Progenitor cell of endocrine pancreas (in vitro differentiated cells): ENCODE data around the gene MAP2K6. TPM values are rescaled to one million over a fixed set of nuclear protein-coding genes. Genes with fewer than 3 reads are reported as not detected.

Experiments used
- DNase-seq: peaks from one replicate; pipeline ENCODE4 v3.0.0; 2021; ENCODE audit warnings: low spot score; ENCODE audit not compliant: unreplicated experiment
- H3K27ac Mint-ChIP-seq: 2 replicates; pipeline ENCODE4 v1.8.0; 2021; ENCODE audit warnings: mild to moderate bottlenecking, moderate library complexity, mixed read lengths
- H3K27me3 Mint-ChIP-seq: 2 replicates; pipeline ENCODE4 v1.8.0; 2021; ENCODE audit warnings: mixed read lengths
- H3K36me3 Mint-ChIP-seq: 2 replicates; pipeline ENCODE4 v1.8.0; 2022; ENCODE audit warnings: mixed read lengths; ENCODE audit not compliant: insufficient read depth
- H3K4me1 Mint-ChIP-seq: 2 replicates; pipeline ENCODE4 v1.8.0; 2021; ENCODE audit warnings: low read depth, mixed read lengths
- H3K4me3 Mint-ChIP-seq: 2 replicates; pipeline ENCODE4 v1.8.0; 2021; ENCODE audit warnings: low read depth, mild to moderate bottlenecking, moderate library complexity, mixed read lengths
- H3K9me3 Mint-ChIP-seq: 2 replicates; pipeline ENCODE4 v1.8.0; 2021; ENCODE audit warnings: low read depth, mixed read lengths
- total RNA-seq: library from RNA; stranded (reverse); gene quantifications from 2 replicates; pipeline ENCODE4 v1.2.1, GENCODE V29; 2021
- TF ChIP-seq, protein P1 (sequence below): fragments of 200-600 bp; sonication (generic); IDR thresholded peaks from one replicate; pipeline ENCODE4 v1.5.0; 2021; ENCODE audit warnings: antibody characterized with exemption, mild to moderate bottlenecking; ENCODE audit not compliant: unreplicated experiment

Gene MAP2K6
- total RNA-seq, 1 donor from 2014 or later = 44.7 TPM

DNA sequence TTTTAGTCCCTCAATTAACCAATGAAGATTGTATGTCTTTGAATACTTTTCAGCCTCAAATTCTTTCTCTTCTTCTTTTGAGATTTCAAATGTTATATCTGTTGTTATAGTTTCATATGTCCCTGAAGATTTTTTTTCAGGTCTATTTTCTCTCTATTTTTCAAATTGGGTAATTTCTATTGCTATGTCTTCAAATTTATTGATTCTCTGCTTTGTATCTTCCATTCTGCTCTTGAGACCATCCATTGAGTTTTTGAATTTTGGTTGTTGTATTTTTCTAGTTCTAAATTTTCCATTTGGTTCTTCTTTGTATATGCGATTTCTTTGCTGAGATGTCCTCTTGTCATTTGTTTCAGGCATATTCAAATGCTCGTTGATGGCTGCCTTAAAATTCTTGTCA, 26.7 kb downstream of the MAP2K6 start:
- TF ChIP-seq, protein P1, sequence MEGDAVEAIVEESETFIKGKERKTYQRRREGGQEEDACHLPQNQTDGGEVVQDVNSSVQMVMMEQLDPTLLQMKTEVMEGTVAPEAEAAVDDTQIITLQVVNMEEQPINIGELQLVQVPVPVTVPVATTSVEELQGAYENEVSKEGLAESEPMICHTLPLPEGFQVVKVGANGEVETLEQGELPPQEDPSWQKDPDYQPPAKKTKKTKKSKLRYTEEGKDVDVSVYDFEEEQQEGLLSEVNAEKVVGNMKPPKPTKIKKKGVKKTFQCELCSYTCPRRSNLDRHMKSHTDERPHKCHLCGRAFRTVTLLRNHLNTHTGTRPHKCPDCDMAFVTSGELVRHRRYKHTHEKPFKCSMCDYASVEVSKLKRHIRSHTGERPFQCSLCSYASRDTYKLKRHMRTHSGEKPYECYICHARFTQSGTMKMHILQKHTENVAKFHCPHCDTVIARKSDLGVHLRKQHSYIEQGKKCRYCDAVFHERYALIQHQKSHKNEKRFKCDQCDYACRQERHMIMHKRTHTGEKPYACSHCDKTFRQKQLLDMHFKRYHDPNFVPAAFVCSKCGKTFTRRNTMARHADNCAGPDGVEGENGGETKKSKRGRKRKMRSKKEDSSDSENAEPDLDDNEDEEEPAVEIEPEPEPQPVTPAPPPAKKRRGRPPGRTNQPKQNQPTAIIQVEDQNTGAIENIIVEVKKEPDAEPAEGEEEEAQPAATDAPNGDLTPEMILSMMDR = no peak
- H3K27me3 Mint-ChIP-seq = no peaks in the 10 kb centered on the region
- H3K36me3 Mint-ChIP-seq = peaks cover 10% of the 10 kb centered on the region
- no peak overlapping the region for H3K27ac Mint-ChIP-seq
- DNase-seq = no peak
- H3K9me3 Mint-ChIP-seq = peaks cover 10% of the 10 kb centered on the region
- H3K4me3 Mint-ChIP-seq = no peak overlapping the region
- no peaks in the 10 kb centered on the region for H3K4me1 Mint-ChIP-seq

DNA sequence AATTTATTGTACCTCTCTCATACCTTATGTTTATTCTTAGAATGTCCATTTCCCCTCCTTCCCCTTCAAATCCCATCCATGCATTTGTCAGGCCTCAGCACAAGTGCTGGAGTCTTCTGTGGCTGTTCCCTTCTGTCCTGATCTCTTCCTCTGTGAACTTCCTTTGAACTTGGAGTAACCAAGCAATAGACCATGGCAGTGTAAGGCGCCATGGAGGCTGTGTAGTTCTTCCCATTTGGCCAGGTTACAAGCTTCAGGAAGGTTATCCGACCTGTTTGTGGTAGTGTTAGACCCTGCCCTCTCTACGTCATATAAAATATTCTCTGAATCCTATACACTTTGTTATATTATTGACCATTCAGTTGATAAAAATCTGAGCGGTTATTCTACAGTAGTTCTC, 28.6 kb downstream of the MAP2K6 start:
- Mint-ChIP-seq H3K4me1 (peaks cover 1% of the 10 kb centered on the region), H3K4me3 (no peak overlapping the region), H3K36me3 (peaks cover 8% of the 10 kb centered on the region), H3K27ac (no peak overlapping the region), H3K27me3 (no peaks in the 10 kb centered on the region), H3K9me3 (peaks cover 10% of the 10 kb centered on the region)
- DNase-seq = no peak
- TF ChIP-seq, protein P1 = no peak

DNA sequence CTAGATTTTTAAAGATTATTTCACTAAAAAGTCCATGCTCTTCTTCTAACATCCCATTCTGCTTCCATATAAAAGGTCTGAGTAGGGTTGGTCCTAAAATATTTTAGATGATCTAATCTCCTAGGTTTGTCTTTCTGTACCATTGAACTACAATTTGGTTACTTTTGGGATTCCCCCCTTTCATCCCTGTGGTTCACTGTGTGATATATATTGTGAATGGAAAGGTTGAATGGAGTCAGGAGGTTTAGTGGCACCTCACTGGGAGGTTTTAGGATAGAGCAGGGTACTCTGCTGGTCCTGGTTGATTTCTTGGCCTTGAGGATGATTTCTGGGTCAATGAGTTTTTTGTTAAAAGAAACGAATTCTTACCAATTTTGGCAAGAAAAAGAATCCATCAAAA, 29.5 kb downstream of the MAP2K6 start:
- Mint-ChIP-seq H3K9me3 (peaks cover 10% of the 10 kb centered on the region), H3K4me1 (peaks cover 3% of the 10 kb centered on the region), H3K36me3 (peaks cover 8% of the 10 kb centered on the region), H3K27ac (no peak overlapping the region), H3K4me3 (no peak overlapping the region), H3K27me3 (no peaks in the 10 kb centered on the region)
- no peak for DNase-seq
- TF ChIP-seq, protein P1 = no peak

DNA sequence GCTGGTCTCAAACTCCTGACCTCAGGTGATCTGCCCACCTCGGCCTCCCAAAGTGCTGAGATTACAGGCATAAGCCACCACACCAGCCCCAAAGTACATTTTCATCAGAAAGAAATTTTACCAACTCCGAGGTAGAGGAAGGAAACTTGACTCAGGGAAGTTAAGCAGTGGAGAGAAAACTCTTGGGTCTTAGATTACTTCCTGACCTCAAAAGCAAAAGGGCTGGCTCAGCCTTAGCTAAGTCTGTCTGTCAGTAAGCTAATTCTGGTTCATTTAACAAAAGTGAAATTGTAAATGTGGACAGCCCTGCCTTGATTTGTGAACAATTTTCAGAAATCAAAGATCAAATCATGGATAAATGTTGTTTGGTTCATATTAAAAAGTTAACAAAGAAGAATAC, 30.6 kb downstream of the MAP2K6 start:
- Mint-ChIP-seq H3K4me1 (peaks cover 3% of the 10 kb centered on the region), H3K27ac (no peak overlapping the region), H3K9me3 (peaks cover 7% of the 10 kb centered on the region), H3K36me3 (peaks cover 6% of the 10 kb centered on the region), H3K4me3 (no peak overlapping the region), H3K27me3 (no peaks in the 10 kb centered on the region)
- no peak for DNase-seq
- TF ChIP-seq, protein P1 = no peak

DNA sequence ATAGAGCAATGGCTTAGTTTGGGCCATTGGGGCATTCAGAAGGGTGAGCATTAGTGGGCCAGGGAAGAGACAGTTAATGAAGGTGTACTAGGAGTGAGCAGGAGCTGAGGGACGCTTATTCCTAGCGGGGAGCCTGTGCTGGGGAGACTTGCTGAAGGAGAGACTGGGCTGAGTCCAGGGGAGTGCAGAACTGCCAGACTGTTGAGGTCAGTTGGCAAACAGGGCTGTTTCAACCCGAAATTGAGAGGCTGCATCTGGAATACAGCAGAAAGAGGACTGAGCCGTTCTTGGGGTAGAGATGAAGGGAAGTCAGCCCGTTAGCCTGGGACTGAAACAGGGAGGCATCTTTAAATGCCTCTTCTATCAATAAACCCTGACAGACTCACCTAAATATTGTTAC, 33.2 kb downstream of the MAP2K6 start:
- no peaks in the 10 kb centered on the region for H3K36me3 Mint-ChIP-seq
- no peaks in the 10 kb centered on the region for H3K27me3 Mint-ChIP-seq
- no peaks in the 10 kb centered on the region for H3K9me3 Mint-ChIP-seq
- peaks cover 18% of the 10 kb centered on the region for H3K4me1 Mint-ChIP-seq
- TF ChIP-seq, protein P1 = no peak
- no peak for DNase-seq
- no peak overlapping the region for H3K27ac Mint-ChIP-seq
- H3K4me3 Mint-ChIP-seq = no peak overlapping the region
